ENCODE data around the gene NDUFV3.

Gene NDUFV3

GRCh38 chr21:42850463-42850862 lies 42.6 kb upstream of the NDUFV3 start:
- H3K36me3 ChIP-seq (ENCODE audit: control insufficient read depth, insufficient read depth, low read length), result peaks cover 94% of the 10 kb centered on the region
- no peak overlapping the region for H3K4me3 ChIP-seq (ENCODE audit: low read depth, low read length)
- H3K9ac ChIP-seq (ENCODE audit: low read depth, low read length), result no peak overlapping the region
- no peak overlapping the region for H3K27ac ChIP-seq (ENCODE audit: low read depth, low read length)
- H3K9me3 ChIP-seq (ENCODE audit: control insufficient read depth, insufficient read depth, low read length), result no peaks in the 10 kb centered on the region
- H3K4me1 ChIP-seq (ENCODE audit: control insufficient read depth, insufficient read depth, low read length), result no peaks in the 10 kb centered on the region
- no peaks in the 10 kb centered on the region for H3K27me3 ChIP-seq (ENCODE audit: control insufficient read depth, insufficient read depth, low read length)

DNA sequence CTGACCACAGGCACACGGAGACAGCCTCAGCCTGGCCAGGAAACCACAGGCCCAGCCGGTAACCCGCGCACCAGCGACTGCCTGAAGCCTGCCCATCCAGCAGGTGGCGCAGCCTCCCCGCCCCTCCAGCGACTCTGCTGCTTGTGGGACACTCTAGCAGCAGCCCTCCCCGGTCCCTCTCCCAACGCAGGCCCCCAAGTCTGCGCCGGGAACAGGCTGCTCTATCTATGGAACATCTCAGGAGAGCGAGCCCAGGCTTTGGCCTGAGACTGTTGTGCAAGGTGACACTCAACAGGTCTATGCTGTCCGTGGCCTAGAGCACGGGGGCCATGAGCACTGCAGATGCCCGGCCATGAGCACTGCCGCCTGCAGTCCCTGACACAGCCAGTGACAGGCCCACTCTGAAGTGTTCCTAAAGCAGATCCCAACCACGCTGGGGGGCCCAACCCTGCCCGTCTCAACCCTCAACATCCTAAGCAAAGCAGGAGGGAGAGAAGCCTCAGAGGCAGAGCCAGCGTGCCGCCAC lies 42.2 kb upstream of the NDUFV3 start:
- no peak overlapping the region for H3K9ac ChIP-seq (ENCODE audit: low read depth, low read length)
- no peaks in the 10 kb centered on the region for H3K27me3 ChIP-seq (ENCODE audit: control insufficient read depth, insufficient read depth, low read length)
- no peaks in the 10 kb centered on the region for H3K9me3 ChIP-seq (ENCODE audit: control insufficient read depth, insufficient read depth, low read length)
- no peak overlapping the region for H3K27ac ChIP-seq (ENCODE audit: low read depth, low read length)
- no peaks in the 10 kb centered on the region for H3K4me1 ChIP-seq (ENCODE audit: control insufficient read depth, insufficient read depth, low read length)
- peaks cover 94% of the 10 kb centered on the region for H3K36me3 ChIP-seq (ENCODE audit: control insufficient read depth, insufficient read depth, low read length)
- no peak overlapping the region for H3K4me3 ChIP-seq (ENCODE audit: low read depth, low read length)

GRCh38 chr21:42851812-42852665 lies 41.1 kb upstream of the NDUFV3 start:
- peaks cover 95% of the 10 kb centered on the region for H3K36me3 ChIP-seq (ENCODE audit: control insufficient read depth, insufficient read depth, low read length)
- H3K4me3 ChIP-seq (ENCODE audit: low read depth, low read length), result no peak overlapping the region
- no peaks in the 10 kb centered on the region for H3K4me1 ChIP-seq (ENCODE audit: control insufficient read depth, insufficient read depth, low read length)
- no peak overlapping the region for H3K27ac ChIP-seq (ENCODE audit: low read depth, low read length)
- no peak overlapping the region for H3K9ac ChIP-seq (ENCODE audit: low read depth, low read length)
- H3K27me3 ChIP-seq (ENCODE audit: control insufficient read depth, insufficient read depth, low read length), result no peaks in the 10 kb centered on the region
- no peaks in the 10 kb centered on the region for H3K9me3 ChIP-seq (ENCODE audit: control insufficient read depth, insufficient read depth, low read length)

DNA sequence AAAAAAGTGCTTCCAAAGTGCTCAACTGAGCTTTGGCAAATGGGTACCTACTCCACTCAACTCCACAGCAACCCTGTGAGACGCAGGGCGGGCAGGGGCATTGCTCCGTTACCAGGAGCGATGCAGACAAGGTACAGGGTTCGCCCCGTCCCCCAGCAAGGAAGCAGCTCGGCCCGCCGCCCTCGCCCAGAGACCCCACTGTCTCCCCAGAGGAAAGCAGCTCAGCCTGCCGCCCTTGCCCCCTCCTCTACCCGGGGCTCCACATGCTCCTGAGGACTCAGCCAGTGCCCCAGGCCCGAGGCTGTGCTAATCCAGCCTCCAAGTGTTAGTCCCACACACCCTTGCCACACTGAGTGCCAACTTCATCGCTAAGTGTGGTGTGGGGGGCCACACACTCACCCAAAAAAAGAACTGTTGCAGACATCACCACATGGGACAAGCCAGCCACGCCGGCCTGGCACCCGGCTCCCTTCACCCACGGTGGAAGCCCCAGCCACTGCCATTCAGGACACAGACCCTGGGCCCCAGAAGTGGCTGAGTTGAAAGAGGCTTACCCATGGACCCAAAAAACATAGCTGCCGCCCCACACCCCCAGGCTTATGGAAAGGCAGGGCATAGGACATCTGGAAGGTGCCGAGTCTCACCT lies 40.1 kb upstream of the NDUFV3 start:
- peaks cover 95% of the 10 kb centered on the region for H3K36me3 ChIP-seq (ENCODE audit: control insufficient read depth, insufficient read depth, low read length)
- H3K4me1 ChIP-seq (ENCODE audit: control insufficient read depth, insufficient read depth, low read length), result no peaks in the 10 kb centered on the region
- H3K9ac ChIP-seq (ENCODE audit: low read depth, low read length), result no peak overlapping the region
- no peaks in the 10 kb centered on the region for H3K9me3 ChIP-seq (ENCODE audit: control insufficient read depth, insufficient read depth, low read length)
- H3K27ac ChIP-seq (ENCODE audit: low read depth, low read length), result no peak overlapping the region
- no peaks in the 10 kb centered on the region for H3K27me3 ChIP-seq (ENCODE audit: control insufficient read depth, insufficient read depth, low read length)
- H3K4me3 ChIP-seq (ENCODE audit: low read depth, low read length), result no peak overlapping the region

DNA sequence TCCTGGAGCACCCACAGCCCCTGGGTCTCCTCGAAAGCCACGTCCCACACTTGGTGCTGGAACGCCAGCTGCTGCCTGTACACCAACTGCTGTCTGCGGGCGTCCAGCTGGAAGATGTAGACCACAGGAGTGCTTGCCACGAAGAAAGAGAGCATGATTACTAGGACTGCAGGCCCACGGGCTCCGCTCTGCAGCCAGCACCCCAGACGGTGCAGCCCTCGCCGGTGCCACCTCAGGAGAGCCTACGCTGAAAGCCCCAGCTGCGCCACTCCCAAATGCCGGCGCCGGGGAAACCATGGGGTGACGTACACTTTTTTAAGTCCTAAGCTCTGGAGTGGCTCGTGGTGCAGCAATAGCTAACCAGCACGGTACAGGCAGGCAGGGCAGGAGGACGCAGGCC lies 39.5 kb upstream of the NDUFV3 start:
- Histone ChIP-seq H3K9ac (ENCODE audit: low read depth, low read length) (no peak overlapping the region; the same call in 1 of the 2 replicates), H3K27me3 (ENCODE audit: control insufficient read depth, insufficient read depth, low read length) (no peaks in the 10 kb centered on the region), H3K36me3 (ENCODE audit: control insufficient read depth, insufficient read depth, low read length) (peaks cover 98% of the 10 kb centered on the region), H3K9me3 (ENCODE audit: control insufficient read depth, insufficient read depth, low read length) (no peaks in the 10 kb centered on the region), H3K4me1 (ENCODE audit: control insufficient read depth, insufficient read depth, low read length) (no peaks in the 10 kb centered on the region), H3K4me3 (ENCODE audit: low read depth, low read length) (no peak overlapping the region), H3K27ac (ENCODE audit: low read depth, low read length) (no peak overlapping the region)

DNA sequence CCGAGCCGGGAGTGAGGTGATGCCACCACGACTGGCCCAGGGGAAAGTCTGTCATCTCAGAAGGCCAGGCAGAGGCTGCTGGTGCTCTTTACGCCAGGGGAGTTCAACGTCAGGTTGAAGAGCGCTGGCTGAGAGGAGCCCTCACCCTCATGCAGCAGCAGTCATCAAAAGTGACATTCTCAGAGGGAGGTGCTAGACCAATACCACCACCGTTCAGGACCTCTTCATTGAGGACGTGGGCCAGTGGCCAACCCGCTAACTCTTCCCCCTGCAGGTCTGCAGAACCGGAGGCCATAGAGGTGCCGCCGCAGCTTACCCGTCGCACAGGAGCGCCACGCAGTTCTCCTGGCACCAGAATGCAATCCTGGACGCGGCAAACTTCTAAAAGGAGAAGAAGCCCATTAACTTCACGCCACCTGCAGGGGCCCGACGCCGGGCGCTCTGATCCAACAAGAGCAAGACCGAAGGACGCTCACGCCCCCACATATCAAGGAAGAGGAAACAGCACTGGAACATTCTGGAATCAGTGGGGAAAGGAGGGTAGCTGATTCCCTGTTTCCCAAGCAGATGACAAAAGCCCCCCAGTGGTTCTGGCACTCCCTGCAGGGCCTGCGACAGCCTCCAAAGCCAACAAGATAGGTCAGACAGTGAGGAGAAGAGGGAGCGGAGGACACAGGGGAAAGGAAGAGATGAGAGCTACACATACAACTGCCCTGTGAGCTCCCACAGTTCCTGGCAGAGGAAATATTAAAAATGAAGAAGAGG lies 38.7 kb upstream of the NDUFV3 start:
- no peaks in the 10 kb centered on the region for H3K9me3 ChIP-seq (ENCODE audit: control insufficient read depth, insufficient read depth, low read length)
- no peaks in the 10 kb centered on the region for H3K4me1 ChIP-seq (ENCODE audit: control insufficient read depth, insufficient read depth, low read length)
- no peak overlapping the region for H3K4me3 ChIP-seq (ENCODE audit: low read depth, low read length)
- no peaks in the 10 kb centered on the region for H3K27me3 ChIP-seq (ENCODE audit: control insufficient read depth, insufficient read depth, low read length)
- no peak overlapping the region for H3K27ac ChIP-seq (ENCODE audit: low read depth, low read length)
- H3K9ac ChIP-seq (ENCODE audit: low read depth, low read length), result no peak overlapping the region
- H3K36me3 ChIP-seq (ENCODE audit: control insufficient read depth, insufficient read depth, low read length), result peaks cover 98% of the 10 kb centered on the region

DNA sequence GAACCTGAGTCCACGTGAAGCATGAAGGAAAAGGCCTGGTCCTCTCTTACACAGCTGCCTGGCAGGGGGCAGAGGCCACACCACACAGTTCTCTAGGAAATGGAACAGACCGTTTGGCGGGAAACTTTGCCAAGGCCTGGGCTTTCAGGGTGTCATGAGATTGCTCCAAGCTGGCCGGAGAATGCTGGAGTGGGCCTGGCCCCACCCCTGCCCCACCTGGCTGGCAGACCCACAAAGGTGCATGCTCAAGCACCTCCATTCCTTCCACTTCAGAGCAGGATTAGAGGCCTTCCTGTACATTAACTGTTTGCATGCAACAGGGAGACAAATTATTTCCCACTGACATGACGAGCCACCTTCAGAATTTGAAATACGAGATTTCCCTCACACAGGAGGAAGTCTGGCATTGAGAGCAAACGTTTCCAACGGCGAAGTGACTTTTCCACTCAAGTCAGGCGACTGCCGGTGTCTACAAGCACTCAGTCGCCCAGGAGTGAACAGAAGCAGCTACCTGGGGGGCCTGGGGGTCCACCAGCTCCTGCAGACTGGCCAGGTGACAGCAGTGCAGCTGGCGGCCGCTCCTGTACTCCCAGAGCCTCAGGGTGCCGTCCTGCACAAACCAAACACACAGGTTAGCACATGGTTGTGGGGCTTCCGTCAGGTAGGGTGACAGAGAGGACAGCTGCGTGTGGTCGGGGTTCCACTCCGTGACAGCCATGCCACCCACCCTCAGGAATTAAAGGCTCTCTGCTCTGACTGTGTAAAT lies 37.8 kb upstream of the NDUFV3 start:
- no peak overlapping the region for H3K4me3 ChIP-seq (ENCODE audit: low read depth, low read length)
- no peak overlapping the region for H3K27ac ChIP-seq (ENCODE audit: low read depth, low read length)
- H3K9ac ChIP-seq (ENCODE audit: low read depth, low read length), result no peak overlapping the region
- H3K9me3 ChIP-seq (ENCODE audit: control insufficient read depth, insufficient read depth, low read length), result no peaks in the 10 kb centered on the region
- H3K36me3 ChIP-seq (ENCODE audit: control insufficient read depth, insufficient read depth, low read length), result peaks cover 98% of the 10 kb centered on the region
- H3K4me1 ChIP-seq (ENCODE audit: control insufficient read depth, insufficient read depth, low read length), result no peaks in the 10 kb centered on the region
- no peaks in the 10 kb centered on the region for H3K27me3 ChIP-seq (ENCODE audit: control insufficient read depth, insufficient read depth, low read length)

DNA sequence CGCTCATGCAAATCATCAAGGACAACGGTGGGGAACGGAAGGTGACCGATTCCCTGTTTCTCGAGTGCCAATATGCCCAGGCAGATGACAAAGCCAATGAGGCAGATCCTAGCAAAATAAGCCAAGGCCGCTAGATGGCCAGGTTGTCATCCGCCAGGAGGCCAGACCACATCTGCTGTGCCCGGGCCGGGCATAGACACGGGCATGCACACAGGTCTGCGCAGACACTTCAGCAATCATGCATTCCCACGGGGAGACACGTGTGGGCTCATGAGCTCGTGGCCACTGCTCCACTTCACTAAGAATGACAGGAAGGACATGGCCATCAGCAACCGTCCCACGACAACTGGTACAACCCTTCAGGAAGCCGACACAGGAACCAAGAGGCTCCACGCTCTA lies 37.2 kb upstream of the NDUFV3 start:
- Histone ChIP-seq H3K4me1 (ENCODE audit: control insufficient read depth, insufficient read depth, low read length) (no peaks in the 10 kb centered on the region), H3K9me3 (ENCODE audit: control insufficient read depth, insufficient read depth, low read length) (no peaks in the 10 kb centered on the region), H3K27me3 (ENCODE audit: control insufficient read depth, insufficient read depth, low read length) (no peaks in the 10 kb centered on the region), H3K9ac (ENCODE audit: low read depth, low read length) (no peak overlapping the region), H3K27ac (ENCODE audit: low read depth, low read length) (no peak overlapping the region), H3K4me3 (ENCODE audit: low read depth, low read length) (no peak overlapping the region), H3K36me3 (ENCODE audit: control insufficient read depth, insufficient read depth, low read length) (peaks cover 98% of the 10 kb centered on the region)

GRCh38 chr21:42857216-42857615 lies 35.9 kb upstream of the NDUFV3 start:
- peaks cover 95% of the 10 kb centered on the region for H3K36me3 ChIP-seq (ENCODE audit: control insufficient read depth, insufficient read depth, low read length)
- no peak overlapping the region for H3K4me3 ChIP-seq (ENCODE audit: low read depth, low read length)
- no peaks in the 10 kb centered on the region for H3K9me3 ChIP-seq (ENCODE audit: control insufficient read depth, insufficient read depth, low read length)
- no peak overlapping the region for H3K9ac ChIP-seq (ENCODE audit: low read depth, low read length)
- no peak overlapping the region for H3K27ac ChIP-seq (ENCODE audit: low read depth, low read length)
- H3K27me3 ChIP-seq (ENCODE audit: control insufficient read depth, insufficient read depth, low read length), result no peaks in the 10 kb centered on the region
- no peaks in the 10 kb centered on the region for H3K4me1 ChIP-seq (ENCODE audit: control insufficient read depth, insufficient read depth, low read length)

DNA sequence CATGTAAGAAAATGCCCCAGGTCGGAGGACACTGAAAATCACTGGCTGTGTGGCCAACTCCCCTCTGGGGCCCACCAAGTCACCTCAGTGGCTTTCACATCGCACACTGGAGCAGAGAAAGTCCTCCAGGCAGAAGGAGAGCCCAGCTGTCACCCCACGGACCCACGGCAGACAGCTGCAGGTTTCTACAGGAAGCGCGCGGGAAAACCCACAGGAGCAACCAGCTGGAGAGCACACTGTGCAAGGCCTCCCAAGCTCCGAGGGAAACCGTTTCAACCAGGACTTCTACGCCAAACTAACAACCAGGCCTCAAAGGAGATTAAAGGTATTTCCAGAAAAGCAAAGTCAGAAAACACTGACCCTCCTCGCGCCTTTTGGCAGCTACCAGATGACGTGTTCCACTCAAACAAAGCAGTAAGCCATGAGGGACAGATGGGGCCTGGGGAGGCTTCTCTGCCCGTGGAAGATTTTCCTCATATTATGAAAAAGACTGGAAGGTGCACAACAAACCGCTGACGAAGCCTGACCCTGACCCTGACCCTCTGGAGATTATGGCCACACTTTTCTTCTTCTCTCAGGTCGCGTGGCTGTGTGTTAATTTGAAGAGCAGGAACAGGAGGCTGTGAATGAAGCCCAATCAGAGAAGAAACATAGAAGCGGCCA lies 34.8 kb upstream of the NDUFV3 start:
- H3K27ac ChIP-seq (ENCODE audit: low read depth, low read length), result no peak overlapping the region
- no peak overlapping the region for H3K4me3 ChIP-seq (ENCODE audit: low read depth, low read length)
- no peaks in the 10 kb centered on the region for H3K9me3 ChIP-seq (ENCODE audit: control insufficient read depth, insufficient read depth, low read length)
- no peaks in the 10 kb centered on the region for H3K27me3 ChIP-seq (ENCODE audit: control insufficient read depth, insufficient read depth, low read length)
- H3K36me3 ChIP-seq (ENCODE audit: control insufficient read depth, insufficient read depth, low read length), result peaks cover 97% of the 10 kb centered on the region
- H3K9ac ChIP-seq (ENCODE audit: low read depth, low read length), result no peak overlapping the region
- H3K4me1 ChIP-seq (ENCODE audit: control insufficient read depth, insufficient read depth, low read length), result no peaks in the 10 kb centered on the region
